Lower lobe of right lung (tissue), 2 donors: Measurements from ENCODE around the gene ZNF665. TPM values are rescaled to one million over a fixed set of nuclear protein-coding genes. Genes with fewer than 3 reads are reported as not detected.

Experiments
- ATAC-seq, 2 donors: fragments of 200-7000 bp; cut with Tn5 transposase; one replicate each; pipeline ENCODE4 v1.9.1; 2020 to 2022; ENCODE audit warnings: mild to moderate bottlenecking in 2 of 2, moderate library complexity in 2 of 2
- DNase-seq: peaks from one replicate; pipeline ENCODE4 v3.0.0-alpha.2; 2020
- H3K27ac ChIP-seq: fragments of 200-600 bp; one replicate; pipeline ENCODE4 v1.8.0; 2022
- H3K27me3 ChIP-seq: fragments of 200-600 bp; one replicate; pipeline ENCODE4 v1.8.0; 2022; ENCODE audit warnings: low read depth
- H3K36me3 ChIP-seq: fragments of 200-600 bp; one replicate; pipeline ENCODE4 v1.8.0; 2022; ENCODE audit warnings: mild to moderate bottlenecking
- H3K4me1 ChIP-seq: fragments of 200-600 bp; one replicate; pipeline ENCODE4 v1.8.0; 2022
- H3K4me3 ChIP-seq: fragments of 200-600 bp; one replicate; pipeline ENCODE4 v1.8.0; 2022; ENCODE audit warnings: mild to moderate bottlenecking
- H3K9me3 ChIP-seq: fragments of 200-600 bp; one replicate; pipeline ENCODE4 v1.8.0; 2022
- intact Hi-C: fragments of 100-400 bp; cut with DNase I; formaldehyde crosslinking; loops from one replicate; pipeline ENCODE4 v1.11.0; 2022
- total RNA-seq: library from RNA; stranded (reverse); fragmentation: NEBNext Ultra II Directional; extraction: Animal tissue kit (Norgen Biotek cat#: 25700); gene quantifications from one replicate; pipeline ENCODE4 v1.2.1, GENCODE V29; 2021
- TF ChIP-seq, protein P1 (sequence below): fragments of 200-600 bp; IDR thresholded peaks from one replicate; pipeline ENCODE4 v1.8.0; 2022; ENCODE audit warnings: antibody characterized with exemption, mild to moderate bottlenecking
- donor health status: DM: no; HTN: yes; CAD: no; lungs with severe emphysema.

Gene ZNF665
- total RNA-seq, 1 donor from 2014 or later, result 4.5 TPM

DNA sequence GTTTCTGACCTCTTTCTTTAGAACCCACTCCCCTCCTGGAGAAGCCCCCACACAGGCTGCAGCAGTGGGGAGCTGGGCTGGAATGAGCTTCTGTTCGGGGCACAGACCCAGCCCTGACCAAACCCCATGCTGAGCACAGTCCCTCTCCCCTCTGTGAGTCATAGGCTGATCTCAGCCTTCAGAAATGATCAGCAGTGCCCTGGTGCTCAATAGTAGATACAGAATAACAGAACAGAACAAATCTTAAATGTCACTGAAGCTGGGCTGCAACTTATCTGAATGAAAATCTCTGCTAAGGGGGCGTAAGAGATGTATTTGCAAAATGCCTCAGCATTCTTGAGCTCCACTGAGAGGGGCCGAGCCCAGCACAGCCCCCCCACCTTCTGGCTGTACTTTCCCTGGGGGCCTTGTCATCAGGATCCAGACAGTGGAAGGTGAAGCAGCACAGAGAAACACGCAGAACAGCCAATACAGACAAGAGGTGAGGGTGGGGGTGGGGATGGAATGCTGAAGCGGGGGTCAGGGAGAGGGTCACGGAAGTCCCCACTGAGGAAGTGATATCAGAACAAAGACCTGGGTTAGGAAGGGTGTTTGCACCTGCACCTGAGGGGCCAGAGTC is 9.9 kb downstream of the ZNF665 start:
- Histone ChIP-seq H3K9me3 (peaks cover 1% of the 10 kb centered on the region), H3K27ac (no peak overlapping the region), H3K4me3 (no peak overlapping the region), H3K36me3 (peaks cover 23% of the 10 kb centered on the region), H3K4me1 (no peaks in the 10 kb centered on the region), H3K27me3 (no peaks in the 10 kb centered on the region)
- ATAC-seq (no peak), DNase-seq (no peak)
- TF ChIP-seq, protein P1, sequence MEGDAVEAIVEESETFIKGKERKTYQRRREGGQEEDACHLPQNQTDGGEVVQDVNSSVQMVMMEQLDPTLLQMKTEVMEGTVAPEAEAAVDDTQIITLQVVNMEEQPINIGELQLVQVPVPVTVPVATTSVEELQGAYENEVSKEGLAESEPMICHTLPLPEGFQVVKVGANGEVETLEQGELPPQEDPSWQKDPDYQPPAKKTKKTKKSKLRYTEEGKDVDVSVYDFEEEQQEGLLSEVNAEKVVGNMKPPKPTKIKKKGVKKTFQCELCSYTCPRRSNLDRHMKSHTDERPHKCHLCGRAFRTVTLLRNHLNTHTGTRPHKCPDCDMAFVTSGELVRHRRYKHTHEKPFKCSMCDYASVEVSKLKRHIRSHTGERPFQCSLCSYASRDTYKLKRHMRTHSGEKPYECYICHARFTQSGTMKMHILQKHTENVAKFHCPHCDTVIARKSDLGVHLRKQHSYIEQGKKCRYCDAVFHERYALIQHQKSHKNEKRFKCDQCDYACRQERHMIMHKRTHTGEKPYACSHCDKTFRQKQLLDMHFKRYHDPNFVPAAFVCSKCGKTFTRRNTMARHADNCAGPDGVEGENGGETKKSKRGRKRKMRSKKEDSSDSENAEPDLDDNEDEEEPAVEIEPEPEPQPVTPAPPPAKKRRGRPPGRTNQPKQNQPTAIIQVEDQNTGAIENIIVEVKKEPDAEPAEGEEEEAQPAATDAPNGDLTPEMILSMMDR, result no peak
- intact Hi-C loops, result no loop called here

DNA sequence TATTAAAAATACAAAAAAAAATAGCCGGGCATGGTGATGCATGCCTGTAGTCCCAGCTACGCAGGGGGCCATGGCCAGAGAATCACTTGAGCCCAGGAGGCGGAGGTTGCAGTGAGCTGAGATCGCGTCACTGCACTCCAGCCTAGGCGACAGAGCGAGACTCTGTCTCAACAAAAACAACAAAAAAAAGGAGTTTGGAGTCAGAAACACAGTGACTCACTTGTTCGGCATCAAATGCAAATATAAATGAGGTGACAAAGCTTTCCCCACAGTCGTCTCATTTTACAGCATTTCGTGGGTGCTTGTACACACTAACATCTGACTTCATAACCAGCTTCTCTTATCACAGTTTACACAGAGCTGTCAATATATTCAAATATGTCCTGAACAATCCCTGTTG is 11.0 kb downstream of the ZNF665 start:
- intact Hi-C loops, result no loop called here
- H3K9me3 ChIP-seq, result peaks cover 9% of the 10 kb centered on the region

DNA sequence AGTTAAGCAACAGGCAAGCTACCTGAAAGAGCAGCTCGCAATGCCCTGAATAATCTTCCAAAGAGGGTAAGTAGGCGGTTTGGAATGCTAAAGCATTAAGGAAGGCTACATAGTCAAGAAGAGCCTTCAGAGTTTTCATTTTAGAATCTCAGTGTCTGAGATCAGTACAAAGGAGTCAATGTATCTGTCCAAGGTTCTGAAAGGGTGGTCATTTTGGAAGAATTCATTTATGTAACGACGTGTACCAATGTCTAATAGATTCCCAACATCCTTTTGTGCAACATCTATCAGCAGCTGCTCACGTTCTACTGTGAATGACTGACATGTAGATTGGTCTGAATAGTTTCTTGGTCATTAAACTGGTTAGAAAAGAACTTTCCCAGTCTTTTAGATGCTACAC is 15.2 kb downstream of the ZNF665 start:
- no peak overlapping the region for H3K27ac ChIP-seq
- intact Hi-C loops, result no loop called here
- TF ChIP-seq, protein P1, result no peak
- peaks cover 17% of the 10 kb centered on the region for H3K36me3 ChIP-seq
- H3K9me3 ChIP-seq, result peaks cover 9% of the 10 kb centered on the region
- ATAC-seq (no peak), DNase-seq (no peak)
- H3K4me3 ChIP-seq, result no peak overlapping the region
- no peaks in the 10 kb centered on the region for H3K4me1 ChIP-seq
- no peaks in the 10 kb centered on the region for H3K27me3 ChIP-seq

More for the DNA sequence above, 11.0 kb downstream of the ZNF665 start:
- no peak for ATAC-seq
- no peak overlapping the region for H3K27ac ChIP-seq
- no peak overlapping the region for H3K4me3 ChIP-seq
- H3K36me3 ChIP-seq, result peaks cover 23% of the 10 kb centered on the region
- no peaks in the 10 kb centered on the region for H3K27me3 ChIP-seq
- no peaks in the 10 kb centered on the region for H3K4me1 ChIP-seq
- DNase-seq, result no peak
- TF ChIP-seq, protein P1, result no peak

GRCh38 chr19:53172889-53173288 is 20.3 kb downstream of the ZNF665 start:
- intact Hi-C loops, result no loop called here
- Histone ChIP-seq H3K4me1 (no peaks in the 10 kb centered on the region), H3K27me3 (no peaks in the 10 kb centered on the region), H3K36me3 (no peaks in the 10 kb centered on the region), H3K4me3 (no peak overlapping the region), H3K9me3 (peaks cover 34% of the 10 kb centered on the region), H3K27ac (no peak overlapping the region)
- no peak for ATAC-seq
- no peak for DNase-seq
- TF ChIP-seq, protein P1, result no peak

GRCh38 chr19:53165691-53166091 is 27.5 kb downstream of the ZNF665 start:
- Histone ChIP-seq H3K27ac (no peak overlapping the region), H3K9me3 (peaks cover 80% of the 10 kb centered on the region), H3K4me1 (no peaks in the 10 kb centered on the region), H3K4me3 (no peak overlapping the region), H3K36me3 (peaks cover 5% of the 10 kb centered on the region), H3K27me3 (no peaks in the 10 kb centered on the region)
- ATAC-seq, result no peak
- DNase-seq, result no peak
- TF ChIP-seq, protein P1, result no peak
- intact Hi-C loops, result no loop called here
